Right lobe of liver (tissue), 4 donors: Measurements from ENCODE around the gene CBFA2T2.

ENCODE experiments used
- CTCF ChIP-seq, 4 donors: fragments of 200-600 bp in 3 of 4; fragments of 450-650 bp in 1 of 4; IDR thresholded peaks; one replicate each; pipeline versions ENCODE4 v1.5.1 to v1.8.0; 2016 to 2022; ENCODE audit warnings: antibody characterized with exemption in 4 of 4, mild to moderate bottlenecking in 2 of 4
- POLR2A ChIP-seq: fragments of 450-650 bp; IDR thresholded peaks from one replicate; pipeline ENCODE4 v1.6.1; 2017; ENCODE audit warnings: antibody characterized with exemption, mild to moderate bottlenecking
- donor health status: DM: no; HTN: no; CAD: no.
- donor health status: DM: no; HTN: no; CAD: no.
- donor health status: DM: no; HTN: yes; CAD: no.

- TF ChIP-seq CTCF (IDR thresholded peaks at IDR 0.05) (no peak), POLR2A (peak; percentile 13)
Measured at GRCh38 chr20:33561692-33562601, 72.1 kb downstream of the CBFA2T2 start.
